Fibroblast of the conjunctiva (primary cell): Measurements from ENCODE around the gene PPM1N.
A peak's percentile ranks its signal among the peaks of the same experiment; 100 is the strongest.
"Not testable (repeated sequence)": the region's sequence is repeated elsewhere in the genome, so short reads cannot be mapped to it uniquely, and the experiment has no call there.

Source experiments
- DNase-seq: peaks from one replicate; pipeline ENCODE4 v3.0.0-alpha.2; 2010; ENCODE audit warnings: low read depth

PPM1N gene

GRCh38 chr19:45510352-45510751, 12.1 kb downstream of the PPM1N start:
- not testable (repeated sequence) for DNase-seq

- DNase-seq, result no peak
Observed at GRCh38 chr19:45511074-45511473, 12.8 kb downstream of the PPM1N start.

GRCh38 chr19:45512881-45513483, 14.7 kb downstream of the PPM1N start:
- no peak for DNase-seq

- no peak for DNase-seq
Observed at GRCh38 chr19:45514376-45515051, 16.3 kb downstream of the PPM1N start.

- DNase-seq, result no peak
Observed at GRCh38 chr19:45515081-45515624, 16.9 kb downstream of the PPM1N start.

- no peak for DNase-seq
Observed at GRCh38 chr19:45515807-45516401, 17.7 kb downstream of the PPM1N start.

GRCh38 chr19:45517238-45517637, 19.0 kb downstream of the PPM1N start:
- no peak for DNase-seq

- DNase-seq, result no peak
Observed at GRCh38 chr19:45517641-45518468, 19.6 kb downstream of the PPM1N start.

GRCh38 chr19:45518469-45518826, 20.2 kb downstream of the PPM1N start:
- no peak for DNase-seq

GRCh38 chr19:45522010-45522941, 24.0 kb downstream of the PPM1N start:
- no peak for DNase-seq

GRCh38 chr19:45523642-45524256, 25.5 kb downstream of the PPM1N start:
- DNase-seq, result peak; percentile 82

GRCh38 chr19:45524575-45525129, 26.4 kb downstream of the PPM1N start:
- DNase-seq, result no peak

GRCh38 chr19:45526143-45526542, 27.9 kb downstream of the PPM1N start:
- DNase-seq, result no peak

- no peak for DNase-seq
Observed at GRCh38 chr19:45526971-45527370, 28.7 kb downstream of the PPM1N start.

GRCh38 chr19:45527731-45528130, 29.5 kb downstream of the PPM1N start:
- DNase-seq, result no peak

GRCh38 chr19:45528149-45528743, 30.0 kb downstream of the PPM1N start:
- DNase-seq, result no peak

- DNase-seq, result no peak
Observed at GRCh38 chr19:45528744-45529419, 30.6 kb downstream of the PPM1N start.

- no peak for DNase-seq
Observed at GRCh38 chr19:45529420-45529785, 31.2 kb downstream of the PPM1N start.

GRCh38 chr19:45531349-45531748, 33.1 kb downstream of the PPM1N start:
- no peak for DNase-seq

- no peak for DNase-seq
Observed at GRCh38 chr19:45539459-45539858, 41.2 kb downstream of the PPM1N start.
